IgD-negative memory B cell (primary cell): ENCODE results near the gene LMAN1L. TPM values are rescaled to one million over a fixed set of nuclear protein-coding genes. Genes with fewer than 3 reads are reported as not detected.
"Not testable (repeated sequence)": the region's sequence is repeated elsewhere in the genome, so short reads cannot be mapped to it uniquely, and the experiment has no call there.

Experiments used
- H3K27ac Mint-ChIP-seq, 3 donors: one replicate each; pipeline ENCODE4 v1.8.0; 2020 to 2022; ENCODE audit warnings: mild to moderate bottlenecking in 3 of 3, mixed read lengths in 3 of 3, moderate library complexity in 1 of 3
- H3K27me3 Mint-ChIP-seq: one replicate; pipeline ENCODE4 v1.8.0; 2021; ENCODE audit warnings: mixed read lengths
- H3K36me3 Mint-ChIP-seq: one replicate; pipeline ENCODE4 v1.8.0; 2020; ENCODE audit warnings: mild to moderate bottlenecking, mixed read lengths
- H3K4me1 Mint-ChIP-seq, 3 donors: one replicate each; pipeline ENCODE4 v1.8.0; 2020 to 2022; ENCODE audit warnings: mixed read lengths in 3 of 3, mild to moderate bottlenecking in 1 of 3
- H3K4me3 Mint-ChIP-seq, 4 donors: one replicate each; pipeline ENCODE4 v1.8.0; 2020 to 2022; ENCODE audit warnings: mild to moderate bottlenecking in 4 of 4, mixed read lengths in 4 of 4, moderate library complexity in 3 of 4
- H3K9me3 Mint-ChIP-seq, 3 donors: one replicate each; pipeline ENCODE4 v1.8.0; 2020 to 2021; ENCODE audit warnings: mixed read lengths in 3 of 3, mild to moderate bottlenecking in 1 of 3
- polyA plus RNA-seq: library from polyadenylated mRNA; unstranded; fragments of 300-500 nt; fragmentation: Illumina TruSeq; gene quantifications from one replicate; pipeline ENCODE4 v1.2.3, GENCODE V29; 2021

The LMAN1L gene
- polyA plus RNA-seq, 1 donor from 2014 or later: not detected

- Mint-ChIP-seq H3K4me1 (peaks cover 59 to 78% (median 77%) of the 10 kb centered on the region in 3 donors), H3K36me3 (no peaks in the 10 kb centered on the region), H3K27me3 (peaks cover 1% of the 10 kb centered on the region), H3K4me3 (peak overlapping the region; percentile 17 to 97 (median 92)), H3K9me3 (no peaks in the 10 kb centered on the region), H3K27ac (peak overlapping the region; percentile 98 to 100 (median 100))
These were observed 34.7 kb upstream of the LMAN1L start for GRCh38 chr15:74777769-74778598.

DNA sequence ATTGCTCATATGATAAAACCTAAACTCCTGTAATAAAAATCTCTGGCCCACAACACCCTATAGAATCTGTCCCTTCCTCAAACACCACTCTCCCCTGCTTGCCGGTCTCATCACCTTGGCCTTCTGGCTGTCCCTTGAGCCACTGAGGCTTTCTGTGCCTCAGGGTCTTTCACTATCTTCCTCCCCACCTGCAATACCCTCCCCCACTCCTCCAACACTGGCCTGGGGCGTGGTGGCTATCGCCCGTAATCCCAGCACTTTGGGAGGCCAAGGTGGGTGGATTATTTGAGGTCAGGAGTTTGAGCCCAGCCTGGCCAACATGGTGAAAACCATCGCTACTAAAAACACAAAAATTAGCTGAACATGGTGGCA lies 34.0 kb upstream of the LMAN1L start:
- peak overlapping the region; percentile 98 to 100 (median 100) for H3K27ac Mint-ChIP-seq
- peaks cover 1% of the 10 kb centered on the region for H3K27me3 Mint-ChIP-seq
- H3K4me1 Mint-ChIP-seq: peaks cover 55 to 72% (median 72%) of the 10 kb centered on the region in 3 donors

GRCh38 chr15:74779162-74779648 lies 33.4 kb upstream of the LMAN1L start:
- H3K36me3 Mint-ChIP-seq: no peaks in the 10 kb centered on the region
- H3K9me3 Mint-ChIP-seq: no peaks in the 10 kb centered on the region

More for the DNA sequence above, 34.0 kb upstream of the LMAN1L start:
- Mint-ChIP-seq H3K4me3 (peak overlapping the region in 3 of 4 donors; percentile 90 to 97 (median 95)), H3K36me3 (no peaks in the 10 kb centered on the region), H3K9me3 (no peaks in the 10 kb centered on the region)

DNA sequence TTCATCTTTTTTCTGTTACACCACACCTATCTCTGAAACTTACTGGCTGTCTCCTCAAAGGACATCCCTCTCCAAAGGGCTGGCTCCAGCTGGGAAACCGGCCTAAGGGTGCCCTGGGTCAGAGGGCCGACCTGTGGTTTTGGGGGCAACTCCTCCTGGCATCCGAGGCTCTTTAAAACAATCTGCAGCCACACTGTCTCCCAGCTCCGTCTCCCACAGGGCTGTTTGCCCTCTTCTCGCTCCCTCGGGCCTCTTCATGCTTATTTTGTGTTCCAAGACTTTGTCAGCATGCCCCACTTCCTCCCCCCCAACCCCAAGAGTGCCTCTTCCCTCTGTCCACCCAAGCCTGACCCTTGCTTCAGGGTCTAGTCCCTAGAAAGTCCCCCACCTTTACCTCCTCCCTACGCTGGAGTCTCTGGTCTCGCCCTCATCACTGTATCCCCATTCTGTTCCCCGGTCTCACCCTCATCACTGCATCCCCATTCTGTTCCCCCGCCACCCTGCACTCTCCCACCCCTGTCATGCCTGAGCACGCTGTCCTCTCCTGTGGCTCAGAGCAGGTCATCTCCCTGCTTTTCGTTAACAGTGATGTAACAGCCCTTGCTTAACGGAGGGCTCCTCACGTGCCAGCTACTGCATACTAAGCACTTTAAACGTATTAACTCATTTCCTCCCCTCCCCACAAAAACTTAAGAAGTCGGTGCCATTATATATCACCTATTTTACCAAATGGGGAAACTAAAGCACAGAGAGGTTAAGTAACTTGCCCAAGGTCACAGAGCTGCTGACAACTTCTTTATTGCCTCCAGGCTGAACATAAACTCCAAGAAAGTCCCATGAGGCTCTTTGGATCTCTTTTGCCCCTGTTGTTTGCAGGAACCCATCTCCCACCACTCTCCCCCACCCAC lies 31.9 kb upstream of the LMAN1L start:
- no peaks in the 10 kb centered on the region for H3K36me3 Mint-ChIP-seq
- H3K27ac Mint-ChIP-seq: peak overlapping the region; percentile 98 to 100 (median 100)
- peaks cover 52 to 72% (median 66%) of the 10 kb centered on the region in 3 donors for H3K4me1 Mint-ChIP-seq
- H3K4me3 Mint-ChIP-seq: peak overlapping the region; percentile 90 to 98 (median 95)
- no peaks in the 10 kb centered on the region for H3K9me3 Mint-ChIP-seq
- no peaks in the 10 kb centered on the region for H3K27me3 Mint-ChIP-seq

More at GRCh38 chr15:74779162-74779648, 33.4 kb upstream of the LMAN1L start:
- H3K27ac Mint-ChIP-seq: peak overlapping the region; percentile 98 to 100 (median 100)
- H3K4me1 Mint-ChIP-seq: peaks cover 55 to 66% (median 66%) of the 10 kb centered on the region in 3 donors
- peak overlapping the region; percentile 1 to 97 (median 68) for H3K4me3 Mint-ChIP-seq
- peaks cover 1% of the 10 kb centered on the region for H3K27me3 Mint-ChIP-seq

DNA sequence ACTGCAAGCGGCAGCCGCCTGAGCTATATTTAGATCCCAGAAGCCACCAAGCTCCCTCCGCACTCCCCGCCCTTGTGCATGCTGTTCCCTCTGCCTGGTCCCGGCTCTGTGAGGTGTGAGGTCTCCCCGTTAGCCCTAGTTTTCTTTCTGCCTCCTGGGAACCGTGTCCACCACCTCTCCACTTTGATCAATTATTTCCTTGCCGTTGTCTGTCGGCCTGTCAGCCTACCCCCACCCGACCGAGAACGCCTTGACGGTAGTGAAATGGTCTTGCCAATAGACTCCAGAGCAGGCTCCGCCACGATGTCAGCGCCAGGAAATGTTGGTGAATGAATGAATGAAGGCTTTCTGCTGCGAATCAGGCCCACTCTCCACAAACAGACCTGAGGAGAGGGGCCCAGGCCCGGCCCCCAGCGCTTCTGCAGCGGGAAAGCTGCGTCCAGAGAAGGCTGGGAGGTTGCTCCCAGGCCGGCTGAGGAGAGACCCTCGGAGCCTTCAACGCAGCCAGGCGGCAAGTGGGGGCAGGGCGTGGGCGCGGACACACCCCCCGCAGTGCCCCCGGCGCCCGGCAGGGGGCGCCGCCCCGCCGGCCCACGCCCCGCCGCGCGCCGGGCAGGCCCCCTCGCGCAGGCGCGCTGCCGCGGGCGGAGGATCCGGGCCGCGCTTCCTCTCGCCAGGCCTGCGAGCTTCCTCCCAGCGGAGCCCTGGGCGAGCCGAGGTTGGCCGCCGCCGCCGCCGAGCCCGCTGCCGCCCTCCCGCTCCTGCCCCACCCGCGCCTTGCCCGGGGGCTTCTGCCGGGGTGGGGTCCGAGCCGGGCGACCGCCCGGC lies 31.0 kb upstream of the LMAN1L start, which contains the start of gene CSK:
Gene CSK (plus strand): TSS at position 650 of the 828 bp plus-strand sequence. CDS start 16,218 bp downstream, outside the sequence.
- Mint-ChIP-seq H3K9me3 (no peaks in the 10 kb centered on the region), H3K4me1 (peaks cover 47 to 65% (median 61%) of the 10 kb centered on the region in 3 donors), H3K4me3 (peak within 1 kb of the TSS; percentile 94 to 98 (median 96)), H3K27me3 (no peaks in the 10 kb centered on the region), H3K27ac (peak within 1 kb of the TSS; percentile 91 to 100 (median 98)), H3K36me3 (no peaks in the 10 kb centered on the region)

DNA sequence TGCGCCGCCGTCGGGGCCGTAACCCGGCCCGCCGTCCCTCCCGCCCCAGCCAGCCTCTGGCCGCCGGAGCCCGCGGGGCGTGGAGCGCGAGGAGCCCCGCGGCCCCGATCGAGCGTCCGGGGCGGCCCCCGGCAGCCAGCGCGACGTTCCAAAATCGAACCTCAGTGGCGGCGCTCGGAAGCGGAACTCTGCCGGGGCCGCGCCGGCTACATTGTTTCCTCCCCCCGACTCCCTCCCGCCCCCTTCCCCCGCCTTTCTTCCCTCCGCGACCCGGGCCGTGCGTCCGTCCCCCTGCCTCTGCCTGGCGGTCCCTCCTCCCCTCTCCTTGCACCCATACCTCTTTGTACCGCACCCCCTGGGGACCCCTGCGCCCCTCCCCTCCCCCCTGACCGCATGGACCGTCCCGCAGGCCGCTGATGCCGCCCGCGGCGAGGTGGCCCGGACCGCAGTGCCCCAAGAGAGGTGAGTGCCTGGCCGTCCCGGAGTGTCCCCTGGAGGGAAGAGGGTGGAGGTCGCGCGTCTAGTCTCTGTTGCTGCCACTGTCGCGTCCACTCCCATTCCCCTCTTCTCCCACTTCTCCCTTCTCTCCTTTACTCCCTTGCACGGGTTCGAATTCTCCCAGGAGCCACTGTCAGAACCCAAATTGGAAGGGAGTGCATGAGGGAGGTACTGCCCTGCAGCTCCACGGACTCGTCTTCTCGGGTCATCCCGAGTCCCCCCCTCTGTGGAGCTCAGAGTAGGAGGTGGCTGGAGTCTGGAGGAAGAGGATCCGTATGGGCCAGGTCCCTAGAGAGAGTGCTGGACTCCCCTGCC lies 30.2 kb upstream of the LMAN1L start:
- Mint-ChIP-seq H3K27ac (peak overlapping the region; percentile 84 to 99 (median 87)), H3K9me3 (no peaks in the 10 kb centered on the region), H3K36me3 (no peaks in the 10 kb centered on the region), H3K4me3 (peak overlapping the region; percentile 94 to 98 (median 96)), H3K27me3 (no peaks in the 10 kb centered on the region), H3K4me1 (peaks cover 40 to 61% (median 60%) of the 10 kb centered on the region in 3 donors)

DNA sequence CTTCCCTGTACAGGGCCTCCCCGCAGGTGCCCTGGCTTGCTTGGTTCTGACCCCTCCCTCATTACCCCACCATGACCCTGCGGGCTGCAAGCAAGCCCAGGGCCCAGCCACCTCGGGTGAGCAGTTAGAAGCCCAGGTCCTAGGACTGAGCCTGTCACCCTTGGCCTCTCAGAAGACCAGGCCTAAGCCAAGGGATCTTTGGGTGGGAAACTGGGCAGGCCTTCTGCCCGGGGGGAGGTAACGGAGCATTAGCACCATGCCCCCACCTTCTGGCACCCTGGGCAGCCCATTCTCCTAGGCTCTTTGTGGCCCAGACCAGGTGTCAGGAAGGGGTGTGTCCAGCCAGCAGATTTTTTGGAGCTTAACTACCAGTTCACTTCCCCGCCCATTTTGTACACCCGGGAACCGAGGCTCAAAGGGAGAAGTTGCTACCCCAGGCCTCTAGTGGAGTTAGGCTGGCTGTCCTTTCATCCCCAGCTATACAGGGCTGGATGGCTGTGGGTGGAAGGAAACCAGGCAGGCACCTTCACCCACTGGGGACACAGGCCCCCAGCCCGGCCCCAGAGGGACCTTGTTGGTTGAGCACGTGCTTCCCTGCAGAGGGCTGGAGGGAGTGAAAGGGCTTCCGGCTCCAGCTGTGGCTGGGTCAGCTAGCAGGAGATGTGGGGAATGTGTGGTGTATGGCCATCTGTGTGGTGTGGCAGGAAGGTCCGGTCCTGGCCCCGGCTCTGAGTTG lies 29.4 kb upstream of the LMAN1L start:
- Mint-ChIP-seq H3K27me3 (no peaks in the 10 kb centered on the region), H3K27ac (peak overlapping the region; percentile 84 to 99 (median 87)), H3K4me3 (peak overlapping the region; percentile 94 to 98 (median 96)), H3K9me3 (no peaks in the 10 kb centered on the region), H3K4me1 (peaks cover 38 to 59% (median 58%) of the 10 kb centered on the region in 3 donors), H3K36me3 (no peaks in the 10 kb centered on the region)

DNA sequence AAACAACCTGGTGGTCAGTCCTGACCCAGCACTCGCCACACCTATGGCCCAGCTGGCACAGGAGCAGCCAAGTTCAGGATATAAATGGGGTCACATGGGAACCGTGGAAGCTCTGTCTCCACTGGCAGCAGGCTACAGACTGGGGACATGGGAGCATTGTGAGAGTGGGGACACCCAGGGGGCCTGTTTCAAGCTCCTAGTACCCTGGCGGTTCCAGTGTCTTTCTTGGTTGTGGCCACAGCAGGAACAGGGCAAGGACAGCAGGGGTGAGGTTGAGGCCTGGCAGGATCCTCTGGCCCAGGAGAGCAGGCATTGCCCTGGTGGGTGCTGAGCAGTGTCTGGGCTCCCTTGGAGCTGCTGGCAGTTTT lies 28.8 kb upstream of the LMAN1L start:
- Mint-ChIP-seq H3K27me3 (no peaks in the 10 kb centered on the region), H3K9me3 (no peaks in the 10 kb centered on the region), H3K4me3 (peak overlapping the region; percentile 94 to 98 (median 96)), H3K27ac (peak overlapping the region; percentile 75 to 99 (median 87)), H3K36me3 (peaks cover 2% of the 10 kb centered on the region), H3K4me1 (peaks cover 32 to 58% (median 58%) of the 10 kb centered on the region in 3 donors)

DNA sequence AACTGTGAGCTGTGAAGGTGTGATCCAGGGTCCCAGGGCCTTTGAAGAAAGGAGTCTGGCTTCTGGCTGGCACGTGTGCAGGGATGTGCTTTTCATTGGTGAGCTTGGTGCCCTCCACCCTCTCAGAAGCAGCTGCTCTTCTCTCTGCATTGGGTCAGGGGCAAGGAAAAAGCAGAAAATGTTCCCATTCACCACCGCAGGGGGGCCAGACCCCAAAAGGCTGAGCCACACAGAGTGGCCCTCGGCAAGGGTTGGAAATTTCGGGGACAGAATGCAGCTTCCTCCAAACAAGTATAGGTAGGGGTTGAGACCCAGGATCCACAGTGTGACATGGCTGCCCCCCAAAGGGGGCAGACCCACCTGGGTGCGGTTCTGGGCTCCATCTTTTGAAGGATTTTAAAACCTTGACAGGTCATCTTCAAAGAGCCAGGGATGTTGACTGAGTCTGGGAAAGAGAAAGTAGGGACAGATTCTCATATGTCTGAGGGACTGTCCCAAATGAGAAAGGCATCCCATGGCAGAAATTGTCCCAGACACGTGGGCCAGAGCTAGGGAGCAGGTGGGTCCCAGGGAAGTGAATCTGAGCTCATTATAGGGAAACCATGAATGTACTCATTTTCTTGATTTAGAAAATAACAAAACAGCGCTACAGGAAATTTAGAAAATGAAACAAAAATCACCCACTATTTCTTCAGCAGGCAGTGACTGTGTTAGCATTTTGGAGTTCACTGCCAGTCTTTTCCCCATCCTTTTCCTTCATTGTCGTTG lies 28.0 kb upstream of the LMAN1L start:
- Mint-ChIP-seq H3K36me3 (peaks cover 5% of the 10 kb centered on the region), H3K27me3 (no peaks in the 10 kb centered on the region)

GRCh38 chr15:74785194-74786032 lies 27.2 kb upstream of the LMAN1L start:
- peak overlapping the region; percentile 94 to 98 (median 96) for H3K4me3 Mint-ChIP-seq
- peak overlapping the region; percentile 72 to 100 (median 99) for H3K27ac Mint-ChIP-seq
- H3K4me1 Mint-ChIP-seq: peaks cover 27 to 50% (median 49%) of the 10 kb centered on the region in 3 donors
- H3K27me3 Mint-ChIP-seq: no peaks in the 10 kb centered on the region
- H3K36me3 Mint-ChIP-seq: peaks cover 5% of the 10 kb centered on the region
- no peaks in the 10 kb centered on the region for H3K9me3 Mint-ChIP-seq

More for the DNA sequence above, 28.0 kb upstream of the LMAN1L start:
- peaks cover 30 to 56% (median 54%) of the 10 kb centered on the region in 3 donors for H3K4me1 Mint-ChIP-seq
- H3K4me3 Mint-ChIP-seq: peak overlapping the region; percentile 94 to 98 (median 96)
- H3K9me3 Mint-ChIP-seq: no peaks in the 10 kb centered on the region
- H3K27ac Mint-ChIP-seq: peak overlapping the region; percentile 75 to 100 (median 99)

- Mint-ChIP-seq H3K4me3 (peak overlapping the region; percentile 94 to 98 (median 96)), H3K4me1 (peaks cover 25 to 47% (median 45%) of the 10 kb centered on the region in 3 donors), H3K27ac (peak overlapping the region; percentile 72 to 100 (median 99))
- not testable (repeated sequence) for H3K9me3 Mint-ChIP-seq, H3K36me3 Mint-ChIP-seq, H3K27me3 Mint-ChIP-seq
These were observed 26.6 kb upstream of the LMAN1L start for GRCh38 chr15:74786081-74786480.
